Astrocyte (in vitro differentiated cells and primary cell): Measurements from ENCODE around the gene AIPL1. TPM values are rescaled to one million over a fixed set of nuclear protein-coding genes. Genes with fewer than 3 reads are reported as not detected.

Experiments used
- DNase-seq: peaks from one replicate; pipeline ENCODE4 v3.0.0-alpha.2; 2010; ENCODE audit warnings: low read depth
- FAIRE-seq: peaks from 2 replicates; lab custom pipeline; 2011; peaks lifted over from hg19 to GRCh38; lab: Jason Lieb, UNC
- H2AFZ ChIP-seq: 2 replicates; pipeline ENCODE4 v1.6.0; 2012; ENCODE audit warnings: low read depth, low read length, inconsistent platforms
- H3K27ac ChIP-seq: 2 replicates; pipeline ENCODE4 v1.5.1; 2011; ENCODE audit warnings: low read depth, low read length, inconsistent platforms
- H3K27me3 ChIP-seq: 2 replicates; pipeline ENCODE4 v1.6.0; 2011; ENCODE audit warnings: low read length, inconsistent platforms; ENCODE audit not compliant: insufficient read depth
- H3K36me3 ChIP-seq: 2 replicates; pipeline ENCODE4 v1.5.1; 2011; ENCODE audit warnings: low read length, inconsistent platforms; ENCODE audit not compliant: insufficient read depth
- H3K4me1 ChIP-seq: 2 replicates; pipeline ENCODE4 v1.5.1; 2011; ENCODE audit warnings: low read length, inconsistent platforms; ENCODE audit not compliant: insufficient read depth
- H3K4me2 ChIP-seq: 2 replicates; pipeline ENCODE4 v1.6.0; 2012; ENCODE audit warnings: low read length, inconsistent platforms
- H3K4me3 ChIP-seq: 2 replicates; pipeline ENCODE4 v1.5.1; 2011; ENCODE audit warnings: low read depth, mild to moderate bottlenecking, low read length, inconsistent platforms; ENCODE audit not compliant: insufficient read depth
- H3K79me2 ChIP-seq: 2 replicates; pipeline ENCODE4 v1.6.0; 2012; ENCODE audit warnings: mild to moderate bottlenecking, low read length, inconsistent platforms; ENCODE audit not compliant: insufficient read depth
- H3K9ac ChIP-seq: 2 replicates; pipeline ENCODE4 v1.6.0; 2012; ENCODE audit warnings: mild to moderate bottlenecking, low read length, inconsistent platforms
- H3K9me3 ChIP-seq: 2 replicates; pipeline ENCODE4 v1.5.1; 2012; ENCODE audit warnings: low read depth, mild to moderate bottlenecking, low read length, inconsistent platforms; ENCODE audit not compliant: insufficient read depth
- H4K20me1 ChIP-seq: 2 replicates; pipeline ENCODE4 v1.6.0; 2012; ENCODE audit warnings: low read length, inconsistent platforms; ENCODE audit not compliant: insufficient read depth
- H3K27ac Mint-ChIP-seq: one replicate; pipeline ENCODE4 v1.8.0; 2021; ENCODE audit warnings: mild to moderate bottlenecking, mixed read lengths; ENCODE audit not compliant: unreplicated experiment
- H3K27me3 Mint-ChIP-seq: one replicate; pipeline ENCODE4 v1.8.0; 2021; ENCODE audit warnings: low read depth, mixed read lengths; ENCODE audit not compliant: unreplicated experiment
- H3K36me3 Mint-ChIP-seq: one replicate; pipeline ENCODE4 v1.8.0; 2021; ENCODE audit warnings: low read depth, mixed read lengths; ENCODE audit not compliant: unreplicated experiment
- H3K4me1 Mint-ChIP-seq: one replicate; pipeline ENCODE4 v1.8.0; 2021; ENCODE audit warnings: low read depth, mixed read lengths; ENCODE audit not compliant: unreplicated experiment
- H3K4me3 Mint-ChIP-seq: one replicate; pipeline ENCODE4 v1.8.0; 2021; ENCODE audit warnings: mild to moderate bottlenecking, moderate library complexity, mixed read lengths; ENCODE audit not compliant: unreplicated experiment
- H3K9me3 Mint-ChIP-seq: one replicate; pipeline ENCODE4 v1.8.0; 2021; ENCODE audit warnings: mild to moderate bottlenecking, mixed read lengths; ENCODE audit not compliant: unreplicated experiment
- CTCF ChIP-seq: IDR thresholded peaks from 2 replicates; pipeline ENCODE4 v1.5.1; 2011; ENCODE audit warnings: low read depth, mild to moderate bottlenecking, inconsistent platforms, low read length, moderate library complexity; ENCODE audit not compliant: insufficient read depth
- EZH2 ChIP-seq: IDR thresholded peaks from 2 replicates; pipeline ENCODE4 v1.6.1; 2012; ENCODE audit warnings: mild to moderate bottlenecking, low read length, inconsistent platforms; ENCODE audit not compliant: insufficient read depth
- total RNA-seq: library from RNA; stranded (reverse); gene quantifications from 2 replicates; pipeline ENCODE4 v1.2.1, GENCODE V29; 2021

The AIPL1 gene
- total RNA-seq, 1 donor from 2014 or later, result not detected

- H4K20me1 ChIP-seq, result no peaks in the 10 kb centered on the region
- Mint-ChIP-seq H3K36me3 (no peaks in the 10 kb centered on the region), H3K27ac (no peak overlapping the region), H3K9me3 (peaks cover 7% of the 10 kb centered on the region), H3K4me3 (no peak overlapping the region), H3K27me3 (peaks cover 47% of the 10 kb centered on the region), H3K4me1 (peaks cover 3% of the 10 kb centered on the region)
- H3K27ac ChIP-seq, result no peak overlapping the region
- peaks cover 23% of the 10 kb centered on the region for H3K27me3 ChIP-seq
- DNase-seq, result no peak
- H3K9ac ChIP-seq, result no peak overlapping the region
- no peak for FAIRE-seq
- H3K4me3 ChIP-seq, result no peak overlapping the region
- H2AFZ ChIP-seq, result no peak overlapping the region
- H3K4me2 ChIP-seq, result no peak overlapping the region
- no peaks in the 10 kb centered on the region for H3K9me3 ChIP-seq
- no peaks in the 10 kb centered on the region for H3K79me2 ChIP-seq
- H3K4me1 ChIP-seq, result no peaks in the 10 kb centered on the region
- TF ChIP-seq CTCF (no peak), EZH2 (no peak)
- H3K36me3 ChIP-seq, result no peaks in the 10 kb centered on the region
These were observed 40.8 kb downstream of the AIPL1 start for GRCh38 chr17:6394055-6394606.

- Histone ChIP-seq H2AFZ (no peak overlapping the region), H4K20me1 (no peaks in the 10 kb centered on the region), H3K9ac (no peak overlapping the region), H3K79me2 (no peaks in the 10 kb centered on the region), H3K27ac (no peak overlapping the region), H3K36me3 (no peaks in the 10 kb centered on the region), H3K4me1 (no peaks in the 10 kb centered on the region), H3K27me3 (peaks cover 23% of the 10 kb centered on the region), H3K9me3 (no peaks in the 10 kb centered on the region), H3K4me3 (no peak overlapping the region), H3K4me2 (no peak overlapping the region)
- Mint-ChIP-seq H3K4me1 (peaks cover 3% of the 10 kb centered on the region), H3K4me3 (no peak overlapping the region), H3K9me3 (peaks cover 7% of the 10 kb centered on the region), H3K27ac (no peak overlapping the region), H3K27me3 (peaks cover 47% of the 10 kb centered on the region), H3K36me3 (no peaks in the 10 kb centered on the region)
- no peak for TF ChIP-seq CTCF
- no peak for TF ChIP-seq EZH2
- FAIRE-seq (no peak), DNase-seq (no peak)
These were observed 41.5 kb downstream of the AIPL1 start for GRCh38 chr17:6393351-6393952.
